ENCODE results near the gene PPFIBP1. TPM values are rescaled to one million over a fixed set of nuclear protein-coding genes. Genes with fewer than 3 reads are reported as not detected.

Gene PPFIBP1
- total and polyA plus RNA-seq, 2 of the 13 experiments (the other 11 are each of a cell fraction or from before 2014, with no cell fraction given), result 16.2 to 21.8 TPM

- TF ChIP-seq ZBTB20 (CRISPR knock-in tag; IDR thresholded peaks at IDR 0.05; ENCODE audit: borderline replicate concordance, low read depth) (no peak; the same call in 1 of the 2 replicates), ZNF619 (CRISPR knock-in tag; IDR thresholded peaks at IDR 0.05) (peak; percentile 50; the same call in 1 of the 2 replicates), PHB2 (IDR thresholded peaks at IDR 0.05; ENCODE audit: partially characterized antibody) (no peak), ADNP (CRISPR knock-in tag; IDR thresholded peaks at IDR 0.05) (no peak), XBP1 (CRISPR knock-in tag; IDR thresholded peaks at IDR 0.05) (peak; percentile 39; the same call in 1 of the 2 replicates), TAF1 (CRISPR knock-in tag; IDR thresholded peaks at IDR 0.05) (peak; percentile 98), ZNF777 (CRISPR knock-in tag; IDR thresholded peaks at IDR 0.05) (peak; percentile 91), ZNF713 (CRISPR knock-in tag; IDR thresholded peaks at IDR 0.05) (0 out of 2 replicates have a peak, but pooled peaks have one; percentile 43), SP4 (CRISPR knock-in tag; IDR thresholded peaks at IDR 0.05) (peak; percentile 68; the same call in 1 of the 2 replicates), ZBTB39 (CRISPR knock-in tag; IDR thresholded peaks at IDR 0.05) (peak; percentile 86), REXO4 (CRISPR knock-in tag; IDR thresholded peaks at IDR 0.05; ENCODE audit: borderline replicate concordance) (no peak), HNRNPK (IDR thresholded peaks at IDR 0.05; ENCODE audit: low read depth, low read length, poor library complexity, severe bottlenecking) (no peak), FLYWCH1 (CRISPR knock-in tag; IDR thresholded peaks at IDR 0.05) (0 out of 2 replicates have a peak, but pooled peaks have one; percentile 13), KLF11 (CRISPR knock-in tag; IDR thresholded peaks at IDR 0.05) (peak; percentile 90), HIC2 (CRISPR knock-in tag; IDR thresholded peaks at IDR 0.05; ENCODE audit: low read depth) (peak; percentile 75), KLF15 (CRISPR knock-in tag; IDR thresholded peaks at IDR 0.05; ENCODE audit: borderline replicate concordance) (peak; percentile 93; the same call in 1 of the 2 replicates)
- TF ChIP-seq, protein P1, sequence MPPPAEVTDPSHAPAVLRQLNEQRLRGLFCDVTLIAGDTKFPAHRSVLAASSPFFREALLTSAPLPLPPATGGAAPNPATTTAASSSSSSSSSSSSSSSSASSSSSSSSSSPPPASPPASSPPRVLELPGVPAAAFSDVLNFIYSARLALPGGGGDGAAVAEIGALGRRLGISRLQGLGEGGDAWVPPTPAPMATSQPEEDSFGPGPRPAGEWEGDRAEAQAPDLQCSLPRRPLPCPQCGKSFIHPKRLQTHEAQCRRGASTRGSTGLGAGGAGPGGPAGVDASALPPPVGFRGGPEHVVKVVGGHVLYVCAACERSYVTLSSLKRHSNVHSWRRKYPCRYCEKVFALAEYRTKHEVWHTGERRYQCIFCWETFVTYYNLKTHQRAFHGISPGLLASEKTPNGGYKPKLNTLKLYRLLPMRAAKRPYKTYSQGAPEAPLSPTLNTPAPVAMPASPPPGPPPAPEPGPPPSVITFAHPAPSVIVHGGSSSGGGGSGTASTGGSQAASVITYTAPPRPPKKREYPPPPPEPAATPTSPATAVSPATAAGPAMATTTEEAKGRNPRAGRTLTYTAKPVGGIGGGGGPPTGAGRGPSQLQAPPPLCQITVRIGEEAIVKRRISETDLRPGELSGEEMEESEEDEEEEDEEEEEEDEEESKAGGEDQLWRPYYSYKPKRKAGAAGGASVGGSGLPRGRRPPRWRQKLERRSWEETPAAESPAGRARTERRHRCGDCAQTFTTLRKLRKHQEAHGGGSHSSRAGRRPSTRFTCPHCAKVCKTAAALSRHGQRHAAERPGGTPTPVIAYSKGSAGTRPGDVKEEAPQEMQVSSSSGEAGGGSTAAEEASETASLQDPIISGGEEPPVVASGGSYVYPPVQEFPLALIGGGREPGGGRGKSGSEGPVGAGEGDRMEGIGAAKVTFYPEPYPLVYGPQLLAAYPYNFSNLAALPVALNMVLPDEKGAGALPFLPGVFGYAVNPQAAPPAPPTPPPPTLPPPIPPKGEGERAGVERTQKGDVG (CRISPR knock-in tag; IDR thresholded peaks at IDR 0.05; ENCODE audit: borderline replicate concordance), result peak; percentile 89
- TF ChIP-seq, protein P2, sequence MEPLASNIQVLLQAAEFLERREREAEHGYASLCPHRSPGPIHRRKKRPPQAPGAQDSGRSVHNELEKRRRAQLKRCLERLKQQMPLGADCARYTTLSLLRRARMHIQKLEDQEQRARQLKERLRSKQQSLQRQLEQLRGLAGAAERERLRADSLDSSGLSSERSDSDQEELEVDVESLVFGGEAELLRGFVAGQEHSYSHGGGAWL (CRISPR knock-in tag; IDR thresholded peaks at IDR 0.05), result peak; percentile 90
- TF ChIP-seq, protein P3, sequence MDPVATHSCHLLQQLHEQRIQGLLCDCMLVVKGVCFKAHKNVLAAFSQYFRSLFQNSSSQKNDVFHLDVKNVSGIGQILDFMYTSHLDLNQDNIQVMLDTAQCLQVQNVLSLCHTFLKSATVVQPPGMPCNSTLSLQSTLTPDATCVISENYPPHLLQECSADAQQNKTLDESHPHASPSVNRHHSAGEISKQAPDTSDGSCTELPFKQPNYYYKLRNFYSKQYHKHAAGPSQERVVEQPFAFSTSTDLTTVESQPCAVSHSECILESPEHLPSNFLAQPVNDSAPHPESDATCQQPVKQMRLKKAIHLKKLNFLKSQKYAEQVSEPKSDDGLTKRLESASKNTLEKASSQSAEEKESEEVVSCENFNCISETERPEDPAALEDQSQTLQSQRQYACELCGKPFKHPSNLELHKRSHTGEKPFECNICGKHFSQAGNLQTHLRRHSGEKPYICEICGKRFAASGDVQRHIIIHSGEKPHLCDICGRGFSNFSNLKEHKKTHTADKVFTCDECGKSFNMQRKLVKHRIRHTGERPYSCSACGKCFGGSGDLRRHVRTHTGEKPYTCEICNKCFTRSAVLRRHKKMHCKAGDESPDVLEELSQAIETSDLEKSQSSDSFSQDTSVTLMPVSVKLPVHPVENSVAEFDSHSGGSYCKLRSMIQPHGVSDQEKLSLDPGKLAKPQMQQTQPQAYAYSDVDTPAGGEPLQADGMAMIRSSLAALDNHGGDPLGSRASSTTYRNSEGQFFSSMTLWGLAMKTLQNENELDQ (CRISPR knock-in tag; IDR thresholded peaks at IDR 0.05; ENCODE audit: borderline replicate concordance), result peak; percentile 89
Observed at GRCh38 chr12:27710592-27711316, 186.7 kb downstream of the PPFIBP1 start, which contains the start of gene MRPS35 (continued).
